ENCODE measurements around the gene MED13L.
"Not testable (repeated sequence)": the region's sequence is repeated elsewhere in the genome, so short reads cannot be mapped to it uniquely, and the experiment has no call there.

Gene MED13L

DNA sequence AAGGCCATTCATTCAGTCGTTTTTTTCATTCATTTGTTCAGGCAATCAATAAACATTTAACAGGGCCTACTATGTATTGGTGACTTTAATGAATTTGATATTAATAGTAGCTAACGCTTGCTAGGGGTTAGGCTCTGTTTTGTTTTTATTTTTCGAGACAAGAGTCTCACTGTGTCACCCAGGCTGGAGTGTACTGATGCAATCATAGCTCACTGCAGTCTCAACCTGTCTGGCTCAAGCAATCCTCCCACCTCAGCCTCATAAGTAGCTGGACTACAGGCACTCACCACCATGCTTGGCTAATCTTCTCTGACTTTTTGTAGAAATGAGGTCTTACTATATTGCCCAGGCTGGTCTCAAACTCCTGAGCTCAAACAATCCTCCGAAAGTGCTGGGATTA is 25.6 kb upstream of the MED13L start:
- no peak for DNase-seq

GRCh38 chr12:116302166-116303058 is 24.9 kb upstream of the MED13L start:
- DNase-seq = no peak

GRCh38 chr12:116301621-116302020 is 24.1 kb upstream of the MED13L start:
- no peak for DNase-seq

- no peak for DNase-seq
Measured at GRCh38 chr12:116299665-116300328, 22.3 kb upstream of the MED13L start.

- DNase-seq = no peak
Measured at GRCh38 chr12:116299064-116299463, 21.6 kb upstream of the MED13L start.

DNA sequence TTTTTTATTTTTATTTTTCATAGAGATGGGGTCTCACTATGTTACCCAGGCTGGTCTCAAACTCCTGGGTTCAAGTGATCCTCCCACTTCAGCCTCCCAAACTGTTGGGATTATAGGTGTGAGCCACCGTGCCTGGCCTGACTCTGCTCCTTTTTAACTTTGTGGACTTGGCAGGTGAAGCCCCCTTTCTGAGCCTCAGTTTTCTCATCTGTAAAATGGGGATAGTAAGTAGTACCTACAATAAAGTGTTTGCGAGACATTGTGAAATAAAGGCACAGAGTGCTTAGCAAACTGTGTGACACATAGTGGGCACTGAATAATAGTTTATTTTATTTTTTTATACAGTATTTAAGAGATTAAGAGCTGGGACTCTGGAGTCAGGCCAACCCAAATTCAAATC is 21.1 kb upstream of the MED13L start:
- DNase-seq = no peak

DNA sequence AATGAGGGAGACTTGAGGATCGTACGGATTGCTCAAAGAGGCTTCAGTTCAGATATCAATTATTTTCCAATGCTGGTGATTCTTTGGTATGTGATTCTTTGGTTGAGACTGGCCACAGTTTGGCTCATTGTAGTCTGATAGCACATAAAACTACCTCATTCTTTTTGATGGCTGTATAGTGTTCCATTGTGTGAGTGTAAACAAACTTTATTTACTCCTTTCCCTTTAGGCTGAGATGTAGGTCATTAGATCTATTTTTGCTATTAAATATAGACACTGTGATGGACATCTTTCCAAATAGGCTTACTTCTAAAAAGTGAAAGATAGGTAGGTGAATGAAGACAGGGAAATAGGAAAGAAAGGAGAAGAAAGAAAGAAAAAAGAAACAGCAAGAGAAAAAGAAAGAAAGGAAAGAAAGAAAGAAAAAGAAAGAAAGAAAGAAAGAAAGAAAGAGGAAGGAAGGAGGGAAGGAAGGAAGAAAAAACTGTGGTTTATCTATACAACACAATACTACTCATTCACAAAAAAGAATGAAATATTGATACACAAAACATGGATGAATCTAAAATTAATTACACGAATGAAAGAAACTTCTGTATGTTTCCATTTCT is 19.8 kb upstream of the MED13L start:
- DNase-seq = no peak

DNA sequence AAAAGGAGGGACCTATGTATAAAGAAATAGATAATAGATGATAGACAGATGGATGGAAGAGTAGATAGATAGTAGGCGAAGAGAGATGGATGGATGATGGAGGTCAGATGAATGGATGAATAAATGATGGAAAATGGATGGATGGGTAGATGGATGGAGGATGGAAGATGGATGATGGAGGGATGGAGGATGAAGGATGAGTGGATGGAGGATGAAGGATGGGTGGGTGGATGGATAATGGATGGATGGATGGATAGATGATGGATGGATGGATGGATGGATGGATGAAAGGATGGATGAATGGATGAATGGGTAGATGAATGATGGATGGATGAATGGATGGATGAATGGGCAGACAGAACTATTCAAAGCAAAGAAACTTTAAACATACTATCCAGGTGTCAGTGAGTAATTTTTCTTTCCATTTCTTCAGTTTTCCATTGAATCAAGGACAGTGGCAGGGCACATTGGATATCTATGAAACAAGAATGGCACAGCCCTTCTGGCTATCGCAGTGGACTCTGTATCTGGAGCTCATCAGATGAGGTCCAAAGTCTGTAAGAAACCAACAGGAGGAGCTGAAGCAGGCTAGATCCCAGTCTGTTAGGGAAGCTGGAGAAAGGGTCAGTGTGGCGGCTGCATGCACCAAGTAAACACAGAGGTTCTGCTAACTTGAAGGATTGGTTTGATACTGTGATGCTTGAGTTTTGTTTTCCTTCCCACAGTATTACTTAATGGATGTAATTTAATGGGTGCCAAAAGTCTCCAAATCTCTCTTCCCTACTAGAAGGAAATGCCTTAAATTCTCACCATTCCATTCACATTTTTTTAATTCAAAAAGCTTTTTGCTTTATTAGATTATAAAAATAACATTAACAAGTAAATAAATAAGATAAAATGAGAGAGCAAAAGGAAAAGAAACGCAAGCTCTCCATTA is 18.1 kb upstream of the MED13L start:
- DNase-seq = no peak

DNA sequence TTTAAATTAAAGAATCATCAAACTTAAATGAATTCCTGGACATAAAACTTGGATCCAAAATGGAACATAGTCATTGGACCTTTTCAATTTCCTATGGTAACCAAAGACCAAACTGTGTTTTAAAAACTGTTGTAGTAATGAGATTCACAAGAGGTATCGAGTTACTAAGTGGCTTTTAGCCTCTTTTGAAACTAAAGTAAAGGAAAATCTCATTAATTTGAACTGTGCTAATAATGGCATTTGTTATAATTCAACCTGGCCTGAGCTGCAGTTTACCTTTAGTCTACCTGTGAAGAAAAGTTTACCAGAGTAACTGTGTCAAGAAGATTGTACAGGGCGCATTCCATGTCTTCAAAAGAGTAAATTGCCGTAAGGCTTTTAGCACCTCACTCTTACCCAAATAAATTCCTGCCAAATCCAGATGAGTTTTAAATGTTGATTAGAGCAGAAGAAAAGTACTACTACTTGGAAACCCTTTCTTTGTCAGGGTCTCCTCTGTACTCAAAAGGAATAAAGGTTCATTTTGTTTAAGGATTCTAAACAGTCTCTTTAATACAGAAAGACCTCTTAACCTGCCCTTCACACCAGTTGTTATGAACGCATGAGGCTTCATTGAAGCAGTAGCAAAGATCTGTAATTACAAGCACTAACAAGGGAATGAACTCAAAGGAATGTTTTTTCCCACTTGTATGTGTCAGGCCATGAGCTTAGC is 17.1 kb upstream of the MED13L start:
- no peak for DNase-seq

GRCh38 chr12:116293687-116294453 is 16.4 kb upstream of the MED13L start:
- no peak for DNase-seq

- no peak for DNase-seq
Measured at GRCh38 chr12:116291218-116291617, 13.7 kb upstream of the MED13L start.

DNA sequence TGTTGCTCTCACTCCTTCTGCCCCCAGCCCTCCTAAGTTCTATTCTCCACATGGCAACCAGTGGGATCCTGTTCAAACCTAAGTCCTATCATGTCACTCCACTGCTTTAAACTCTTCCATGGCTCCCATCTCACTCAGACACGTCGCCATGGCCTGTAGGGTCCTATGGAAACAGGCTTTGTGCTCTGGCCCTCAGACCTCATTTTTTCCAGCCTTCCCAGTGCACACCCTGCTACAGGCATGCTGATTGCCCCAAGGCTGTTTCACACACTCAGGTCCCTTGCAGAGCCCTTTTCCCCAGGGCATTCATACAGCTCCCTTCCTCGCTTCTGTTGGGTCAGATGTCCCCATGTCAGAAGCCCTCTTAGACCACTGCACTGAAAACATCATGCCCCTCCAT is 11.2 kb upstream of the MED13L start:
- DNase-seq = no peak

DNA sequence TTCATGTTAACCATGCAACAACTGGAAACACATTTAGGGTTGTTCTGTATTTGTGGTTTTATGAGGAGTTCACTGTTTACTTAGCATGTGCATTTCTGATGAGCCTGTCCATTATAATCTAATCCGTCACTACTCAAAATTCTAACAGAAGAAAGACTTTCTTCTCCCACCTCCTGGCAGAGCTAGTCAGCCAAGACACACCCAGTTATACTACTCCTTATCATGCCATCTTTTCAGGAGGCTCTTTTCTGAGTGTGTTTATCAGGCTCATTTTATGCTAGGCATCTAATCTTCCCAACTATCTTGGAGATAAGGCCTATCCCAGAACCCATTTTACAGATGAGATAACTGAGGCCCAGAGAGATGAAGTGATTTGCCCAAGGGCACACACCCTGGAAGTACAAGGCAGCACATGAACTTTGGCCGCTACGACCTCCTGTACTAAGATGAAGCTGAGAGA is 10.4 kb upstream of the MED13L start:
- DNase-seq = no peak

DNA sequence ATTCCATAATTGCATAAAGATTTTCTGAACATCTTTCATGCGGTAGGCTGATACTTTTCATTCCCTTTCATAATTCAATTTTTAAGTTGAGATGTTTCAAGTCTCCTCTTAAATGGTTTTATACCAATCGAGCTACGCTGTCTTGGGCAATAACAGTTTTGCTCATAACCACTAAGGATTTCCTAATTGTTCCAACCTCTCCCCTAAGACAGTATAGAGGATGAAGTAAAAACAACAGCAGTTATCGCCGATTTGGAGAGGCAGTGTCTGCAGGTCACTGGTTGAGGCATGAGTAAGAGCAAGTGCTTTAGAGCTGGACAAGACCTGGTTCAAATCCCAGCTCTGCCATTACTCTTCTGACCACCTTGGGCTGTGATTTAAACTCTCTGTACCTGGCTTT is 6.9 kb upstream of the MED13L start:
- DNase-seq = no peak

GRCh38 chr12:116283881-116284280 is 6.4 kb upstream of the MED13L start:
- not testable (repeated sequence) for DNase-seq

DNA sequence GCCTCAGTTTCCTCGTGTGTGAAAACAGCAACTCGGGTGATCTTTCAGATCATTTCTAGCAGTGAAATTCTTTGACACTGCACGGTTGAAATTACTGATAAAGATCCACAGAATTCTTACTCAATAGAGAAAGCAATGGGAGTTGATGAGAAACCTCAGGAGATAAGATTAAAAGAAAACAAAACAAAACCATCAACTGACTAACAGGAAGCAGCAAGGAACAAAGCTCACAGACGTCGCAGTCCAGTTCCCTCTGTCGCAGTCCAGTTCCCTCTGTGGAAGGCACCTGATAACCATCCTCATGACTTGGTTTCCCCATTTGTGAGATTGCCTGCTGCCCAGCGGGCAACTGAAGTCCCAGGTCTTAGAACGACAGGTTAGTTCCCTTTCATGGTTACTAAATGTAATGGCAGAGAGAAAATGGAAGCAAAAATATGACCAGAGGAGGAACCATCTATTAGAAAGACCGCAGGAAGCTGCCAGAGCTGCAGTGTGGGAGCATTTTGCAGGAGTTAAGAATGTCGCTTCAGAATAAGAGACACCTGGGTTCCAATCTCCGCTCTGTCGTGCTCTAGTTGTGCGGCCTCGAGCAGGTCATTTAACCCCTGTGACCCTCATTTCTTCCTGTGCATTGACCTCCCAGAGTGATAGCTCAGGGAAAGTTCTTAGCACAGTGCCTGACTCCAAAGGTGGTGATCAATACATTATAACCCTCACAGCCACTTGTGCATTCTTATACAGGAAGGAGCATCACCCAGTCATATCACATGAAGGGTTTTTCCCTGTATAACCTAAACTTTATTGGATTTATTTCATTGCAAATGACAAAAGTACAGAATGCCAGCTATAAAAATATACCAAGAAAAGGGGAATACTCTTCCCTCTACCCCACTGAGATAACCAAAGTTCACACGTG is 5.1 kb upstream of the MED13L start:
- no peak for DNase-seq

- DNase-seq = no peak
Measured at GRCh38 chr12:116280595-116281290, 3.2 kb upstream of the MED13L start.

DNA sequence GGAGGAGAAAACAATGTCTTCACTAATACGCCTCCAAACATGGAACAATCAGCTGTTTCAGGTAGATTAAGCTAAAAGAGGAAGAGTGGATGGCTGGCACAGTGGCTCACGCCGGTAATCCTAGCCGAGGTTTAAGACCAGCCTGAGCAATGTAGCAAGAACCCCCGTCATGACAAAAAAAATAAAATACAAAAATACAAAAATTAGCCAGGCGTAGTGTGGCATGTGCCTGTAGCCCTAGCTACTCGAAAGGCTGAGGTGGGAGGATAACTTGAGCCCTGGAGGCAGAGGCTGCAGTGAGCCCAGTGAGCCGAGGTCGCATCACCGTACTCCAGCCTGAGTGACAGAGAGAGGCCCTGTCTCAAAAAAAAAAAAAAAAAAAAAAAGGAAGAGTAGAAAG is 1.2 kb upstream of the MED13L start:
- no peak for DNase-seq

DNA sequence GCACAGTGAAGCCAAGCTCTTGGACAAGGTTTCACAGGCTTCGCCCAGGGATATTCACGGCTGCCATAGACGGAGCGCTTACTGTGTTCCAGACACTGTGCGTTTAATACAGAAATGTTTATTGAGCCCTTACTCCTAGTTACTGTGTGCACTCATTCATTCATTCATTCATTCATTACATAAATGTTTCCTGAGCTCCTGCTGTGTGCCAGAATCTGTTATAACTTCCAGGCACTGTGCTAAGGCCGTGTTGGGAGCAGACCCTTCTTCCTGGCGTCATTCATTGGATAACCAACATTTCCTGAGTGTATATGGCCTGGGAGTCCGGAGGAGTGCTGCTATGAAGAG is 760 bp upstream of the MED13L start:
- DNase-seq = no peak

All from NCI-H524 treated with DMSO at 0.1 percent for 48 hours (cell line).